Measurements from ENCODE around the gene MAPK6. TPM values are rescaled to one million over a fixed set of nuclear protein-coding genes. Genes with fewer than 3 reads are reported as not detected.
"Not testable (repeated sequence)": the region's sequence is repeated elsewhere in the genome, so short reads cannot be mapped to it uniquely, and the experiment has no call there.

MAPK6 gene
- 22.8 and 24.5 TPM in 2 replicates for total RNA-seq (2014; rRNA removed; shearing (Covaris generic))

- DNase-seq (ENCODE audit: low spot score): peak; percentile 96
These were observed at the start of gene MAPK6 for GRCh38 chr15:52018693-52019393. Gene MAPK6 (plus strand): TSS chr15:52019219. CDS start chr15:52046461, 27,242 bp downstream.

DNA sequence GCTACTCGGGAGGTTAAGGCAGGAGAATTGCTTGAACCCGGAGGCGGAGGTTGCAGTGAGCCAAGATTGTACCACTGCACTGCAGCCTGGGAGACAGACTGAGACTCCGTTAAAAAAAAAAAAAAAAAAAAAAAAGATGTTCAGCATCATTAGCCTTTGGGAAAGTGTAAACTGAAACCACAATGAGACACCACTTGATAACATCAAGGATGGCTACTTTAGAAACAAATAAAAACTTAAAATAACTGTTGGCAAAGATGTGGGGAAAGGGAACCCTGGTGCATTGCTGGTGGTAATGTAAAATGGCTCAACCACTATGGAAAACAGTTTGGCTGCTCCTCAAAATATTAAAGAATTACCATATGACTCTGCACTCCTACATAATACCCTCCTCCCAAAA is 49.3 kb upstream of the MAPK6 start:
- DNase-seq (ENCODE audit: low spot score): no peak

- peak; percentile 11 for DNase-seq (ENCODE audit: low spot score)
These were observed 48.7 kb upstream of the MAPK6 start for GRCh38 chr15:51970132-51970817.

GRCh38 chr15:51971032-51971374 is 48.0 kb upstream of the MAPK6 start:
- DNase-seq (ENCODE audit: low spot score): no peak

- peak; percentile 98 for DNase-seq (ENCODE audit: low spot score)
These were observed 47.5 kb upstream of the MAPK6 start, which contains the start of gene LEO1 for GRCh38 chr15:51971375-51972133. Gene LEO1 (minus strand): TSS chr15:51971778. CDS start chr15:51971745, 33 bp downstream.

DNA sequence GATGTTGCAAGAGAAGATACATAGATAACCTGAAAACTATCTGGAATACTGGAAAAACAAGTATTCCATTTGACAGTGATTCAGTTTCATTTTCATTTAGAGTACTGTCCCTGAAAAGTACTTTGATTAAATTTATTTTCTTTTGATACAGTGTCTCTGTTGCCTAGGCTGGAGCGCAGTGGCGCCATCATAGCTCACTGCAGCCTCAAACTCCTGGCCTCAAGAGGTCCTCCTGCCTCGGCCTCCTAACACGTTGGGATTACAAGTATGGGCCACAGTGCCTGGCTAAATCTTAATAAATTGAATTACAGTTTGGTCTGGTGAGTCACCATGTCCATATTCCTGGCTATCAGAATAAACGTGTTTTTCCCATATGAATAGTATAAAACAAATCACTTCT is 45.8 kb upstream of the MAPK6 start:
- DNase-seq (ENCODE audit: low spot score): no peak

GRCh38 chr15:51973775-51974174 is 45.2 kb upstream of the MAPK6 start:
- DNase-seq (ENCODE audit: low spot score): no peak

- DNase-seq (ENCODE audit: low spot score): peak; percentile 92
These were observed 36.8 kb upstream of the MAPK6 start for GRCh38 chr15:51982013-51982769.

DNA sequence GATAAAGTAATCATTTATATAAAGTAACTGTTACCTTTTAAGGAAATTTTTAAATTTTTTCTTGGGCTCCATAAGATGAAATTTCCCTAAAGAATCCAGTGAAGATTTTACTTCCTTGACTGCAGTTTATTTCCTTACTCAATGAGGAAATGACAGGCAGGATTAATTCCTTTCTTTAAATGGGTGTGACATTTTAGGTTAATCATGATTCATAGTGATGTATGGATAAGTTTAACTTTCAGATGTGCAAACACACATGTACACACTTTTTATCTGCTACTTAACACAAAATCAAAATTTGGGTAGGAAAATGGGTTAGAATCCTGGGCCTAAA is 36.3 kb upstream of the MAPK6 start:
- peak; percentile 72 for DNase-seq (ENCODE audit: low spot score)

DNA sequence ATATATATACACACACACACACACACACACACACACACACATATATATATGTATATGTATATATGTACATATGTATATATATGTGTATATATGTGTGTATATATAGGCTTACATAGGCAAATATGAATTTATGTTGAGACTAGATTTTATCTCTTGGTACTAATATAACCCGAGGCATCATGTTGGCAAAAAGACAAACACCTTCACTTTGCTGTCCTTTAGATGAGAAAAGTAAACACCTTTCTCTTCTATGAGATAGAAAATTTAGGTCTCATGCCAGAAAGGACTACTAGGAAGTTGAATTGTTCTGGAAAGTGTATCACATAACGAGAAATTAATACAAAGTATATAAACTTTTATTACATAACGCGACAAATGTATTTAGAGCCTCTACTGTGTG is 27.9 kb upstream of the MAPK6 start:
- DNase-seq (ENCODE audit: low spot score): no peak

- peak; percentile 40 for DNase-seq (ENCODE audit: low spot score)
These were observed 26.1 kb upstream of the MAPK6 start for GRCh38 chr15:51992953-51993352.

DNA sequence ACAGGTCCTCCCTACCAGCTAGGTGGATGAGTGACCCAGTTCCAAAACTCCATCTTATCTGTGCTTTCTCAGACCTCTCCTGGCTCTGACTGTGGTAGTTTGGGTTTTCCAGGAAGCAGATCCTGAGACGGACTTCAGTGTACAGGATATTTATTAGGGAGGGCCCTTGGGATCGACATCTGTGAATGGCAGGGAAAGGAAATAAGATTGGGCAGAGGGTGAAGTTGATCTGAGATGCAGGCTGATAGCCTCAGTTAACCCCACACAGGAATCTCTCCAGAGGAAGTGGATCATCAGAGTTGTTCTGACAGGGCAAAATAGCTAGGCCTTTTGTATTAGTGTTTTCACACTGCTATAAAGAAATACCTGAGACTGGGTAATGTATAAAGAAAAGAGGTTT is 16.7 kb upstream of the MAPK6 start:
- DNase-seq (ENCODE audit: low spot score): no peak

GRCh38 chr15:52003089-52003488 is 15.9 kb upstream of the MAPK6 start:
- DNase-seq (ENCODE audit: low spot score): not testable (repeated sequence)

- DNase-seq (ENCODE audit: low spot score): no peak
These were observed 15.3 kb upstream of the MAPK6 start for GRCh38 chr15:52003710-52004109.

DNA sequence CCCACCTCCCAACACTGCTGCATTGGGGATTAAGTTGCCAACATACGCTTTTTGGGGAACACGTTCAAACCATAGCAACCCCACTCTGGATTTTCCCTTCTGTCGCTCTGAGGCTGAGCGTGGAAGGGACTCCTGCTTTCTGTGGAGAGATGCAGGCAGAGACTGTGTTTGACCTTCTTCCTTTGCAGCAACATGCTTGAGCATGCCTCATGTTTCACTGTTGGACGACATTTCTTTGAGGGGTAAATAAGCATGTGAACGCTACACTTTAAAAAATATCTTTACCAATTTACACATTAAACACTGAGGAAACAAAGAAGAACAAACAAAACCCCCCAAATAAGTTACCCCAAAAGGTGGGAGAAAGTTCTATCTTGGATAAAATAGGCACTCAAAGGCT is 14.2 kb upstream of the MAPK6 start:
- no peak for DNase-seq (ENCODE audit: low spot score)

- no peak for DNase-seq (ENCODE audit: low spot score)
These were observed 13.0 kb upstream of the MAPK6 start for GRCh38 chr15:52005748-52006701.

GRCh38 chr15:52006702-52007340 is 12.2 kb upstream of the MAPK6 start:
- DNase-seq (ENCODE audit: low spot score): peak; percentile 39

- DNase-seq (ENCODE audit: low spot score): no peak
These were observed 10.7 kb upstream of the MAPK6 start for GRCh38 chr15:52008359-52008697.

GRCh38 chr15:52008698-52009434 is 10.2 kb upstream of the MAPK6 start:
- peak; percentile 57 for DNase-seq (ENCODE audit: low spot score)

Measured in HT-29 (cell line).